Left ventricle myocardium superior (tissue), 1 donor: ENCODE results near the gene PSAPL1. TPM values are rescaled to one million over a fixed set of nuclear protein-coding genes. Genes with fewer than 3 reads are reported as not detected.

Experiments used
- ATAC-seq: fragments of 200-7000 bp; cut with Tn5 transposase; one replicate; pipeline ENCODE4 v1.9.1; 2020; ENCODE audit warnings: mild to moderate bottlenecking, moderate library complexity
- DNase-seq: peaks from one replicate; pipeline ENCODE4 v3.0.0-alpha.2; 2020
- intact Hi-C: fragments of 100-400 bp; cut with micrococcal nuclease; formaldehyde crosslinking; loops from one replicate; pipeline ENCODE4 v1.11.0; 2022
- total RNA-seq: library from RNA; stranded (reverse); fragmentation: NEBNext Ultra II Directional; extraction: Animal tissue kit (Norgen Biotek cat#: 25700); gene quantifications from one replicate; pipeline ENCODE4 v1.2.1, GENCODE V29; 2021
- donor health status: DM: no; HTN: yes; CAD: no; lungs with severe emphysema.

The PSAPL1 gene
- total RNA-seq, 1 donor from 2014 or later: not detected

- peak; percentile 97 for ATAC-seq
- peak; percentile 51 for DNase-seq
- intact Hi-C loops: no loop called here
These were observed 31.7 kb downstream of the PSAPL1 start for GRCh38 chr4:7403001-7403400.

DNA sequence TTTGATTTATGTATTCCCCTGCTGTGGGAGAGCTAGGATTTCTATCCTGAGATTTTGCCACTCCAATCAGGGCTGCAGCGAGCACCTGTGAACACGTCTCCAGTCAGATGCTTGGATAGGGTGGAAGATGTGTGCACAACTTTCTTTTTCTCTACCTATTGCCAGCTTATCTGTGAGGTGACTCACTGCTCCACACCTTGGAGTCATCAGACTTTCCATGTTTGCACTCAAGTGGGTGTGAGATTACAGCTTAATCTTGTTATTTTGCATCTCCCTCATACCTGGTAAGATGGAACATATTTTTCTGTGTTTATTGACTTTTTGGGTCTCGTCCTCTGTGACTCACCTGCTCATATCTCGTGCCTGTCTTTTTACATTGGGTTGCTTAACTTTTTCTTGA, 32.2 kb downstream of the PSAPL1 start:
- intact Hi-C loops: no loop called here
- ATAC-seq: no peak
- DNase-seq: no peak

DNA sequence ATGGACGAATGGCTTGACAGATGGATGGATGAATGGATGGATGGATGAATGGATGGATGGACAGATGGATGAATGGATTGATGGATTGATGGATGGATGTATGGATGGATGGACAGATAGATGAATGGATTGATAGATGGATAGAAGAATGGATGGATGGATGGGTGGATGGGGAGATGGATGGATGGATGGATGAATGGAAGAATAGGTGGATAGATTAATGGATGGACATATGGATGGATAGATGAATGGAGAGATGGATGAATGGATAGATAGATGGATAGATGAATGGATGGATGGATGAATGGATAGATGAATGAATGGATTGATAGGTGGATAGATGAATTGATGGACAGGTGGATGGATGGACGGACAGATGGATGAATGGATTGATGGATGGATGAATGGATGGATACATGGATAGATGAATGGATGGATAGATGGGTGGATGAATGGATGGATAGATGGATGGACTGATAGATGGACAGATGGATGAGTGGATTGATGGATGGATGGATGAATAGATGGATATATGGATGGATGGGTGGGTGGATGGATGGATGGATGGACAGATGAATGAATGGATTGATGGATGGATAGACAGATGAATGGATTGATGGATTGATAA, 33.9 kb downstream of the PSAPL1 start:
- ATAC-seq: no peak
- DNase-seq: no peak
- intact Hi-C loops: no loop called here

GRCh38 chr4:7399440-7400234, 35.1 kb downstream of the PSAPL1 start:
- DNase-seq: no peak
- ATAC-seq: no peak
- intact Hi-C loops: no loop called here

DNA sequence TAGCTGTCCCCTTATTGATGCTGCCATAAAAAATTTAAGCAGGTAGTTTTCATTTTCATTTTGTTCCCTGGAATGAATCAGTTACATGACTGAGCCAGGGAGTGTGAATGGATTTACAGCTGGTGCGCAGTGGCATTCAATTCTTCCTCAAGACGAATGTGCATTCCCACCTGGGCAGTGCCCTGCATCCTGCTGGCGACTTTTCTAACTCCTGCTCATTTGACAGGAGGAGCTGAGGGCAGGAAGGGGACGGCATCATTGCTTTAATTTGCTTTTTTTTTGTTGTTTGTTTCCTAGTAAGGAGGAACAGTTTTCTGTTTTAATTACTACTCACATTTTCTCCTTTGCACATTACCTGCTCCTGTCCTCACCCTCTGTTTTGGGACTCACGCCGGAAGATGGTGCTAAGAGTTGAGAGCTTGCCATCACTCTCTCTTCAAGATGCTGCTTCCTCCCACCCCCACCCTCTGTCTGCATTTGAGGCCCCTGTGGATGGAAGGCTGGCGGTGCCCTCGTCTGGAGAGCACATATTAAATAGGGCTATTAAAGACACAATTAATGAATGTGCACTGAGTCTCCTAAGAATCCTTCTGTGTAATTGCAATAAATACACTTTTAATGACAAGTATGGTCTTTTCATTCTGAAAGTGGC, 35.8 kb downstream of the PSAPL1 start:
- DNase-seq (no peak), ATAC-seq (no peak)
- intact Hi-C loops: no loop called here

DNA sequence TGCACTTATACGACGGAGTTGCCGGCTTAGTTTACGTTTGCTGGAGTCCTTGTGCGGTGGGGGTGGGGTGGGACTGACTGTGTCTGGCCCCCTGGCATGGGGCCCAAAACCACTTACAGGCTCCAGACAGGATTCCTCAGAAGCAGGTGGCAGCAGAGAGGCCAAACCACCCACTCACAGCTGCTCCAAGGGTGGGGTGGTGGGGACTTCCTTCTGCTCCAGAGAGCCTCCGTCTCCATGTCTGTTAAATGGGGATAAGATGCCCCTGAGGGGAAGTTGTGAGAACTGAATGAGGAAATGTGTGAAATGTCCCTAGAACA, 36.7 kb downstream of the PSAPL1 start:
- intact Hi-C loops: no loop called here
- ATAC-seq: peak; percentile 89
- peak; percentile 80 for DNase-seq

- DNase-seq: no peak
- intact Hi-C loops: no loop called here
- no peak for ATAC-seq
These were observed 37.3 kb downstream of the PSAPL1 start for GRCh38 chr4:7397206-7398103.

DNA sequence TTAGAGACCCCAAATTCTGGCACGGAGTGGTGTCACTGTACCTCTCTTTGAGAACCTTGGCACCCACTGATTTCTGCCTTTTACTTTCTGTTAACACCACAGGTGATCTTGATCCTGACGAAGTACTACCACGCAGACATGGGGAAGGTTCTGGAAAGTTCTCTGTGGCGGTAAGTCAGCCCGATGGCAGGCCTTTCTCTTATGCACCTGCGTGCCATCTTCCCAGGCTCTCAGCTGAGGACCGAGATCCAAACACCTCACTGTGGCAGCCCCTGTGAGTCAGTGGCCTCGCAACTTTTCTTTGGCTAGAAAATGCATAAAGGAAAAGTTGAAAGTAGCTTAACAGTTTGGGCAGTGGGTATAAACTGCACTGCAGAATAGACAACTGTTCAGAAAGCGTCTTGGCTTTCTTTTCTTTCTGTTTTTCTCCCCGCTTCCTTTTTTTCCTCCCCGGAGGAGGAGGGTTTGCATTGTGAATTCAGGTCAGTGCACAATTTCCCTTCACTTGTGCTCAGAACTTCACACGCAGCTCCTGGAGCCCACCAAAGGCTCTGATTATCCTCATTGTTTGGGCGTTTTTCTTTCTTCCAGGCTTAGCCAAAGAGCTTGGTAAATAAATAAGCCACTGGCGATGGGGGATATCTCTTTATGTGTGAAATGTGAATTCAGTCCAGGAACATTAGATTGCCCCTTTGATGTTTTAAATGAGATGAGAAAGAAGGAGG, 38.4 kb downstream of the PSAPL1 start:
- intact Hi-C loops: no loop called here
- ATAC-seq: no peak
- DNase-seq: no peak

DNA sequence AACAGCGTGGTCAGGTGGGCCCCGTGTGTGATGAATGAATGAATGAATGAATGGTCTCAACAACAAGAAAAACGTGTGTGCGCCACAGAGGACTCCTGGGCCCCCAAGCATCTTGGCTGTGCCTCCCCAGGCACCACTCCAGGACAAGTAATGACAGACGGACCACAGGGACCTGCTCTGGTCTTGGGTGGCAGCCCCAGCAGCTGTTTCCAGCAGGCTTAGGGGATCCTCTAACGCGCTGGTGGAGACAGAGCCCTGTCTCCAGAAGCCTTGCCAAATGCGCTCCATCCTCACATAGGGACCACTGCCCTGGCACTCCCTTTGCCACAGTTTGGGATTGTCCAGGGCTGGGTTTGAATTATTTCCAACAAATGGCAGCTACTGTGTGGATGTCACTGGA, 39.1 kb downstream of the PSAPL1 start:
- intact Hi-C loops: no loop called here
- DNase-seq (no peak), ATAC-seq (no peak)

GRCh38 chr4:7394681-7395451, 39.9 kb downstream of the PSAPL1 start:
- ATAC-seq (no peak), DNase-seq (no peak)
- intact Hi-C loops: no loop called here

DNA sequence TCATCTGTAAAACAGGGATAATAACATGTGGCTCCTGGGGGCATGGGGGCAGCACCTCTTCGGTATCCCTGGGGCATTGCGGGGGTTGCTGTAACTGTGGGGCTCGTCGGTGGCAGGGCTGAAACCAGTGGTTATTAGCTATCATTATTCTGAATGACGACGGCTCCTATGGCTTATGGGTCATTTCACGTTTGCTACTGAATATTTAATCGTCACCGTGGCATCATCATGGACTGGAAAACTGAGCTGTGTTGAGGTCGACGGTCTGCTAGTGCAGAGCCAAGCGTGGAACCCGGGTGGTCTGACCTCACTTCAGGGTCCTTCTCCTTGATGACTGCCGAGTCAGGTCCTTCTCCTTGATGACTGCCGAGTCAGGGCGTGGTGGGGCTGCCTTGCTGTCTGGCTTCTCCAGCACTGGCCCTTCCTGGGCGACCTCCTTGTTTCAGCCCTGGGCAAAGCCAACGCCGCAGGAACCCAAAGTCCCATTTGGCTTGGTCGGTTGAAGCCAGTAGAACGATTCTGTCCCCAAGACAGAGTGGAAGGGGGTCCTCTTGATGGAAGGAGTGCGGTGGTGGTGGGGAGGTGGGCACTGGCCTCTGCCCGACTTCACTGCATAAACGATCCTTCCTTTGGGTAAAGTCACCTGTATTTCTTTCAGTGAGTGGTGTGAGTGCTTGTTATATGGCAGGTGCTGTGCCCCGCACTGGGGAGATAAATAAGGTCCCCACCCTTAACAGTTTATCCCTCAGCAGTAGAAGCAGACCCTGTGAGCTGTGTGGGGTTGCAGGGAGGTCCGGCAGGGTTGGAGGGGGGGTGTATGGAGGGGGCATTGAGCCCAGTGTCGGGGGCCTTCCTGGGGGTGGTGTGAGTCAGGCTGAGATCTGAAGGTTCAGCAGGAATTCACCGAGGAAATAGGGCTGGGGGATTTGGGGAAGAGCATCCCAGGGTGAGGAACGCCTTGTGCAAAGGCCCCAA, 40.8 kb downstream of the PSAPL1 start:
- no peak for ATAC-seq
- intact Hi-C loops: no loop called here
- DNase-seq: no peak

GRCh38 chr4:7392438-7393421, 42.0 kb downstream of the PSAPL1 start:
- ATAC-seq: peak; percentile 27

GRCh38 chr4:7391637-7392437, 42.9 kb downstream of the PSAPL1 start:
- ATAC-seq: no peak
- DNase-seq: no peak
- intact Hi-C loops: no loop called here

More at GRCh38 chr4:7392438-7393421, 42.0 kb downstream of the PSAPL1 start:
- intact Hi-C loops: no loop called here
- peak; percentile 46 for DNase-seq

DNA sequence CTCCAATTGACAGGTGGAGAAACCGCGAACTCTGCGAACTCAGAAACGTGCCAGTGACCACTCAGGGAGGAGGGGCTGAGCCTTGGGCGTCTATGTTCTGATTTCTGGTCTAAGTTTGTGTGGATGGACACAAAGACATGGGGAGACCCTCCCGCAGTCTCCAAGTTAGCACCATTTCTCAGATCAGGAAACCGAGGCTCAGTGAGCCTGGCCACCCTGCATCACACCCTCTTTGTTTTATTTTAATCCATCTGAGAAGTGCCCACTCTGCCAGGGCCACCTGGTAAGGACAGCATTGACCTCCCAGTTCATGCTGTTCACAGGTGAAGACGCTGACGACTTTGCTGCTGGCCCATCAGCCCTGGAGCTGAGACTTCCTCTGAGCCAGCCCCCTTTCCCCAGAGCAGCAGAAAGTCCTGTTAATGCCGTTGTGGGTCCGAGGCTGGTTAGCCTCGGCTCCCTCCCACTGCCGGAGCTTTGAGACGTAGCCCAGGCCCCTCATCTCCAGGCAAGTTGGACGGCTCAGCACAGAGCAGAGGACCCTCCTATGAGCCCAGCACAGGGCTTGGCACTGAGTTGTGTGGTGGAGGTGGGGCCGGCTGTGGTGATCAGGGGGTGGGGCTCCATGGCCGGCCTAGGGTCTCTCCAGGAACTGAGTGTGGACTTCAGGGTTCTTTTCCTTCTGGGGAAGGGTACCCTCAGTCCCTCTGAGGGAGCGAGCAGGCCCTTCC, 43.7 kb downstream of the PSAPL1 start:
- DNase-seq (no peak), ATAC-seq (no peak)
- intact Hi-C loops: no loop called here

DNA sequence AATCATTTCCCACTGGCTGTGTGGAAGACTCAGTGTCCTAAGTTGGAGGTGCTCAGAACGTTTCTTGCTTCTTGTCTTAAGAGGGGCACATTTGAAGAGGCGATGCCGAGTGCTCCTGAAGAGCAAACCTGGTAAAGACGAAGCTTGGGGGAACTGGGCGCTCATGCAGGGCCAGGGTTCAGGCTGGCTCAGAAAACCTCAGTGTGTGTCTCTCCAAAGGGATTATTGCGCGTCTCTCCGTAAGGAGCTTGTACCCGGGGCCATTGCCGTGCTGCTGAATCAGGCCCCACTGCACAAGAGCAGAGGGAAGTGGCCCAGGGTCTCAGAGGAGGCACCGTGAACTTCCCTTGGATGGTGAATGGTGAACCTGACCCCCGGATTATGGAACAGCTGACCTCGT, 44.4 kb downstream of the PSAPL1 start:
- DNase-seq (no peak), ATAC-seq (no peak)
- intact Hi-C loops: no loop called here
